HG02678 (cell line): ENCODE data around the gene KPNA3.

Source experiments
- ATAC-seq: cut with Tn5 transposase; IDR thresholded peaks from one replicate; pipeline ENCODE4 v1.9.1; 2021; ENCODE audit warnings: mild to moderate bottlenecking, moderate library complexity; ENCODE audit not compliant: unreplicated experiment

Gene KPNA3

DNA sequence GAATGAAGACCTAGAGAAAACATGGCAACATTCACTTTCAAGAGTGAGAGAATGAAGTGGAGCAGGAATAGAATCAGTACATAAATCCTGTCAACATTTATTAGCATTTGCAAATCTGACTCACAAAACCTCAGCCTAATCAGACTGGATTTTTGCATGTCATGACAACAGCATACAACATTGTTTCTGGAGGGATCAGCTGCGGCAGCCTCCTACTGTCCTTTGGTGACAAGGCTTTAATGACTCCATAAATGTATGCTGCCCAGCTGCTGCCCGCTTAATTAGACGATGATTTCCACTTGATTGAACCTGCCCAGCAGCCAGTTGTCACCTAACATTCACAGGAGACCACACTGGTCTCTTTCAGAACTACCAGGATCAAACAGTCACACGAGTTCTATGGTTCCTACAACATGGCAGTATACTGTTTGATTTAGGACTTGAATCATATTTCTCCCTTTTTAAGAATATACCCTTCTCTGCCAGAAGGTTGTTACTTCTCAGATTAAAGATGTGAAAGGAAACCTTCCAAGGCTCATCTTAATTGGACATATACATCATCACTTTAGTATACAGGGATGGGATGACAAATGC, 110.5 kb downstream of the KPNA3 start:
- no peak for ATAC-seq

DNA sequence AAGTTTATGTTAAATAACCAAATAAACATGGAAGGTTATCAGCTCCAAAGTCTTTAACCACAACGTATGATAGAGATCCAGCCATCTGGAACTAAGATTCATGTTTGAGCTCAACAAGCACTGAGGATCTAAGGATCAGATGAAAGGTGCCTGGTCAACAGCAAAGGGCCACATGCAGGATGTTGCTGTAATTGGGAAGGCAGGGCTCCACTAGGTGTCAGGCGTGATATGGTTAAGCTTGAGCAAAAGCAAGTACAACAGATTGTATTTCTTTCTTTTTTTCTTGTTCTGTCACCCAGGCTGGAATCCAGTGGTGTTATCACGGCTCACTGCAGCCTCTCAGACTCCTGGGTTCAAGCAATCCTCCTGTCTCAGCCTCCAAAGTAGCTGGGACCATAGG, 113.2 kb downstream of the KPNA3 start:
- ATAC-seq: no peak

DNA sequence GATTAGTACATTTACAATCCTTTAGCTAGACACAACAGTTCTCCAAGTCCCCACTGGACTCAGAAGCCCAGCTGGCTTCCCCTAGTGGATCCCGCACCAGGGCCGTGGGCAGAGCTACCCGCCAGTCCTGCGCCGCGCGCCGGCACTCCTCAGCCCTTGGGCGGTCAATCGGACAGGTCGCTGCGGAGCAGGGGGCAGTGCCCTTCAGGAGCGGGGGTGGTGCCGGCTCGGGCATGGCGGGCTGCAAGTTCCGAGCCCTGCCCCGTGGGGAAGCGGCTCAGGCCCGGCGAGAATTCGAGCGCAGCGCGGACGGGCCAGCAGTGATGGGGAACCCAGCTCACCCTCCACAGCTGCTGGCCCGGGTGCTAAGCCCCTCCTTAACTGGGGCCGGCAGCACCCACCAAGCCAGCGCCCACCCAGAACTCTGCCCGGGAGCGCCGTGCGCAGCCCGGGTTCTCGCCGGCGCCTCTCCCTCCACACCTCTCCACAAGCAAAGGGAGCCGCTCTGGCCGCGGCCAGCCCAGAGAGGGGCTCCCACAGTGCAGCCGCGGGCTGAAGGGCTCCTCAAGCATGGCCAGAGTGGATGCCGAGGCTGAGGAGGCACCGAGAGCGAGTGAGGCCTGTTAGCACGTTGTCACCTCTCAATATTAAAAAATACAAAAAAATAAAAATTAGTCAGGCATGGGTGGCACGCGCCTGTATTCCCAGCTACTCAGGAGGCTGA, 114.1 kb downstream of the KPNA3 start:
- ATAC-seq: no peak

DNA sequence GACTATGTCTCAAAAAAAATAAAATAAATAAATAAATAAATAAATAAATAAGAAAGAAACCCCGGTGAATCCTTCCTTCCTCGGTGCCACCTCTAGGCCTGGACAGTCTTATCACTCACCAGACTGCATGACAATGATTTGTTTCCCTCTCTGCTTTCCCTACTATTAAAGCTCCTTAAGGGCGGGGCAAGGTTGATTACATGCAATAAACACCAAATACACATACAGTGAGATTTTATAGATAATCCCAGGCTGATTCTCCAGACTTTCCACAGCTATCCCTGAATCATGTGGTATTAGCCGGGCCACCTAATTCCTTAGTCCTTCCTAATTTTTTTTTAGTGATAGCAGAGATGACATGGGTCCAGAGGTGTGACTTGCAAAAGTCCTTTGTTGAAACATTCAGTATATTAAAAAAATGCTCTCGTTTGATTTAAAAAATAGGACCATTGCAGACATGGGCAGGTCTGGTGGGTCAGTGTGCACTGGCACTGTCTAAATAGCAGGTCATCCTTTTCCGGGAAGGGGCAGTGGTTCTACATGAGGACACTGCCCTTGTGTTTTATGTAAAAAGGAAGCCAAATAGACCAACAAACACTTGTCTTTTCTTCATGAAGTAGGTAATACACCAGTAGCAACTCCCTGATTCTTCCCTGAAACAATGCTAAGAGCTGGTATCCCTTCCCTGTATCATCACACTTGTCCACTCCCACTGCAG, 115.7 kb downstream of the KPNA3 start:
- no peak for ATAC-seq

DNA sequence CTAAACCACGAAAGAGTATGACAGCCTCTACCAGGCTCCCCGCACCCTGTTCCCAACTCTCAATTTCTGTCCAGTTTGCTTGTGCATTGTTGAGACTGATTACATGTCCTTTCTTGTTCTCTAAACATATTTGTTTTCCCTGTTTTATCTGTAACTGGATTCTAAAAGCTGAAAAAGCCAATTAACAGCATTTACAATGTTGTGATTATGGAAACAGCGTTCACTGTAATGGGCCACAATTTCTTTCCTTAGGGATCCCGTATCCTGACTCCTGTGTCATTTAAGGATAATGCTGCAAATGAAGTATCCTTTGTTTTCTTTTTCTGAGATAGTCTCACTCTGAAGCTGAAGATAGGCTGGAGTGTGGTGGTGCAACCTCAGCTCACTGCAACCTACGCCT, 121.7 kb downstream of the KPNA3 start:
- no peak for ATAC-seq

DNA sequence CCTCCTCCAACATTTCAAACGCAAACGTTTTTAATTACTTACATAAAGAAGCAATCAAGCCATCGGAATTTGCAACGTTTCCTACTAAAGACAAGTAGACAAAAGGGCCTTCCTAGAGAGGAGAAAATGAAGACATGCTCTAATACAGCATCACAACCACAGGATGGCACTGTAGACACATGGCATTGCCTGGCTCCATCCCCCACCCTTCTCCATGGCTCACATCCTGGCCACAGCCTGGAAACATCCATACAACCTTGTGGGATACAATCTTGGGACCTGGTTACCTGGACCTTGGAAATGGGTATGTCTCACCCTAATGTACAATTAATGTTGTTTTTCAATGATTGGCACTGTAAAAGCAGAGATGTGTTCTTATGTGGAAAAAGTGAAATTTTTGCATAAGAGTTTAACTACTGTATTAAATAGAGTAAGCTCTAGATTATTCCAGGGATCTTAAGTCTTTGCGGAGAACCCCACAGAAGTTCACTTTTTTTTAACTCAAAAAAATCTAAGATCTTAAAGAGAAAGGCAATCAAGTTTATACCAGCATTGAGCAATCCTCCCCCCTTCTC, 122.7 kb downstream of the KPNA3 start:
- ATAC-seq: no peak

DNA sequence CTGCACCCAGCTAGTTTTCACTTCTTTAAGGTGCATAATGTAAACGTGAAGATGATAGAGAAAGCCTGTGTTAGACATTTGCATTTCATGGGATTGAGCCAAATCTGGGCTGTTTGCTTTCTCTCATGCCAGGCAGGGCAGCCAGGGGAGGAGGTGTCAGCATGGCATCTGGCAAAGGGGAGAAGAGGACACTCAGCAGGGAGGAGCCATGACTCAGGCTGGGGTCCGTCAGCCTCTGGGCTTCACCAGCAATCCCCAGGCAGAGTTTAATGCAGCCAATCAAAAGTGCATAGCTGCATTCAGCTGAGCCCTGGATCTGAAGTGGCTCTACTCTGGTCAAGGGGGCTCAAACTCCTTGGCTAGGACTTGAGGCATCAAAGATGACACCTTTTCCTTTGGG, 124.7 kb downstream of the KPNA3 start:
- no peak for ATAC-seq

DNA sequence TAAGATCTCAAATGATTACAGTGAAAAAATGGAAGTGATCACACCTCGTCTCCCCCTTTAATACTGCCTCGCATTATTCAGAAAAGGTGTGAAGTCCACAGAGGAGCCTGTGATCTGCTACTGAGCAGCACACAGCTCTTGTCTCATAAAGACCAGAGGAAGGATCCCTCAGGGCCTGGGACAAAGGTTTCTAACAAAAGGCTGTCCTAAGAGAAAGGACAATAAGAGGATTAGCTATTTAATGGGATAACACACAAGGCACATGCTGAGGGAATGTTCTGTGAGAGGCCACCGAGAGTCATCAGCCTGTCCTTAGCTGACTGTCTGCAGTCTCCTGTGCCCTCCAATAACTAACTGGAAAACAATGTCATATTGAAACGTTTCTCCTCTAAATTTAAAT, 127.9 kb downstream of the KPNA3 start:
- ATAC-seq: no peak

DNA sequence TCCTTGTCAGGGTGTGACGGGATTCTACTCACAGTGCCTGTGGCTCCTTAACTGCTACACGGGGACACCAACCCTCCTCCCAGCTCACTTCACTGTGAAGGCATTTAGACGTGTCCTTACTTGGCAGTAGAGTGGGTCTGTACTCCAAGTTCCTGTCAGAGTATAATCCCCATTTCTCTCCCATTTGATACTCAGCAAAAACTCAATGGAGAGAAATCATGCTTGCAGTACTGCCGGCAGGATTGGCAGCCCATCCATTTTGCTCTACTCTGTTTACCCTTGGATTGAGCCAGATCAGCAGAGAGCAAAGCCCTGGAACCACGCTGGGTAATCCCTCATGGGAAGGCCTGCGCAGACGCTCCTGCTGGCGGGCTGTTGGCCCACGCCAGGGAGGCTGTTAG, 135.2 kb downstream of the KPNA3 start:
- no peak for ATAC-seq

DNA sequence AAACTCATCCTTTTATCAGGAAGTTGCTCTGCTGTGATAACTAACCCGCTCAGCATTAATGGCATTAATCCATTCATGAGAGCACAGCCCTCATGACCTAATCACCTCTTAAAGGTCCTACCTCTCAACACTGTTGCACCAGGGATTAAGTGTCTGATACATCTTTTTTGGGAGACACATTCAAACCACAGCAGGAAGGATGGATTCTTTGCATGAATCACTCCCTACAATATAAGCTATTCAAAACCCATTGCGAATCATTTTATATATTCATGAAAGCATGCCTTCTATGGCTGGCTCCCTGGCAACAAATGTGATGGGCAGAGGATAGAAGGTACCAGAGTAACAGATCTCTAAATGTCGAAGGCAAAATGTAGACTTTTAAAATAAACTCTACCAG, 136.6 kb downstream of the KPNA3 start:
- no peak for ATAC-seq

DNA sequence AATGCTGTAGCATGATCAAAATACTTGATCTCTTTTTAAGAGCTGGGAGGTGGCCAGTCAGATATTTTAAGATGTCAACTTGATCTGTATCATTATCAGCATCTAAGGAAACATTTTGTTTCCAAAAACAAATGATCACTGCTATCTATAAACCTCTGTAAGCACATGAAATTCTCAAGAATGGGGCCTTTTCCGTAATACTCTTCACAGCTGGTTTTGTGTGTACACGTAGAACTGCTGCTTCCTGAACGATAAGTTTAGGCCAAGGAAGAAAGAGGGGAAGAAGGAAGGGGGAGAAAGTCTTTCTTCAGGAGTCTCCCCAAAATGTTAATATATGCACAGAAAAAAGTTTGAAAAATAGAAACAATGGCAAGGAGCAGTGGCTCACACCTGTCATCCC, 138.5 kb downstream of the KPNA3 start:
- ATAC-seq: no peak

DNA sequence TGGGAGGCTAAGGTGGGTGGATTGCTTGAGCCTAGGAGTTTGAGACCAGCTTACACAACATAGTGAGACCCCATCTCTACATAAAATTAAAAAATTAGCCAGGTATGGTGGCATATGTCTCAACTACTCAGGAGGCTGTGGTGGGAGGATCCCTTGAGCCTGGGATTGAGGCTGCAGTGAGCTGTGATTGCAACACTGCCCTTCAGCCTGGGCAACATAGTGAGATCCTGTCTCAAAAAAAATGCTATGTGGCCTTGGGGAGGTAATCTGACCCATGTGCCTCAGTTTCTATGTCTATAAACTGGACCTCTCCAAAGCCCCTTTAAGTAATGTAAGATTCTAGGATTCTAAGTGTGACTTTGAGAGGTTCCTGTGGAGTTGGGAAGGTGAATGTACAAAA, 139.0 kb downstream of the KPNA3 start:
- no peak for ATAC-seq

DNA sequence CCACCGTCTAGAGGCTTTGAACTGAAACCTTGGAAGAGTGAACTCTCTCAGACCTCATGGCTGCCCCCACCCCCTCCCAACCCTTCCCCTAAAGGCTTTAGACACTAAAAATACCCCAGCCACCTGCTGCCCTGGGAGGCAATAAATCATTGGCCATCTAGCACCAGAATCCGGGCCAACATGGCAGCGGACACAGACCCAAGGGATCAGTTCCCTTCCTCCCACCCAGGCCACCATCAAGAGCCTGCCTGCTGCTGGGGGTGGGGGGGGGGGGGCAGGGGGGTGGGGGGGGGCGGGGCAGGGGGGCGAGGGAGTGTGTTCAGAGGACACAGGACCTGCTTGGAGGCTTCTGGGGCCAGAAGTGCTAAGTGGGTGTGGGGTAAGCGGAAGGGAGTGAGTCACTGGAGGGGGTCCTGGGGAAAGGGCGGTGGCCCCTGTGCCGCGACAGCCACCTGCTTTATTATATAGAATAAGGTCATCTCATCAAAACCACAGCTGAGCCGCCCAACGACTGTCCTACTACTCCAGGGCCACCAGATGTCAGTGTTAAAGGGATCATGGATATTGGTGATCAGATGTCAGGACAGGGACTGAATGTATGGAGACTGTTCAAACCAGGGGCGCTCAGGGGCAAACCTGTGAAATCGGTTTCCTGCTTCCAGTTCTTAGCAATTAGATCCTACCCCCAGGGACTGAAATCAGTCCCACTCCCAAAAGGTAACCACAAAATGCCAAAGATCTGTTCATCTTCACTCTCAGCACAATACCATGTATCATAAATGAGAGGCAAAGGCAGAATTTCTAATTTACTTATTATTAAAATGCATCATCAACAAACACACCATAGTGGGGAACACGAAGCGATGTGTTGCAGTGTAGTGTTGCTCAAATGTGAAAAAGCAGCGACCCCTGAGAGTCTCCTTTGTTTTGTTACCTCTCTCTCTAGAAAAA, 139.9 kb downstream of the KPNA3 start:
- no peak for ATAC-seq

DNA sequence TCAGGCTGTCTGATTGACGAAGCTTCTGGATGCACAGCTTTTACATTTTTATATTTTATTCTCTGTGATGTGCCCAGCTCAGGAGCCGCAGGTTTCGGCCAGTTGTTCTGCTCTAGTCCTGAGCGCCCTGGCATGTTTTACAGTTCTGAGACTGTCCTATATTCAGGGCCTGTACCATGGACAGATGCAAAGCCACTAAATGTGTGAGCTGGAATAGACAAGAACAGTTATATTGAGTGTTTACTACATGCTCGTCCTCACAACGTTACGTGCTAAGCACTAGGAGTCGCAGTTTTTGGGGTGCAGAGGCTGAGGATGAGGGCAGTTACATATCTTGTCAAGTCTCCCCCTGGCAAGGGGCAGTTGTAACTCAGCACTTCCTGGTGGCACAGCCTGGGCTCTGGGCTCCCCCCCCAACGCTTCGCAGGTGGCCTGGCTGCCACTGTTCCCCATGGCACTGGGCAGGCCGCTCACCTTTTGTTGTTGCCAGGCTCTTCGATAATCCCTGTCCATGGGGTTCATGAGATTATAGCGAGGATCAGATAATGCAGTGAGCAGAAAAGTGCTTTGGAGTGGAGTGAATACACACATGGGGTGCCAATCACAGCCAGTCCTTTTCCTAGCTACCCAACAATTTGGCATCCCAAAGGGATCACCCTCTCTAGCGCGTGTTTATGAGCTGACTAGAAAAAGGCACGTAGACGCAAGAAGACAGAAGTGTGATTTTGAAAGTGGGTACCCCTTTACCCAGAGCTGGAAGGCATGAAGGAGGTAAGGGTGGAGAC, 140.7 kb downstream of the KPNA3 start:
- no peak for ATAC-seq

DNA sequence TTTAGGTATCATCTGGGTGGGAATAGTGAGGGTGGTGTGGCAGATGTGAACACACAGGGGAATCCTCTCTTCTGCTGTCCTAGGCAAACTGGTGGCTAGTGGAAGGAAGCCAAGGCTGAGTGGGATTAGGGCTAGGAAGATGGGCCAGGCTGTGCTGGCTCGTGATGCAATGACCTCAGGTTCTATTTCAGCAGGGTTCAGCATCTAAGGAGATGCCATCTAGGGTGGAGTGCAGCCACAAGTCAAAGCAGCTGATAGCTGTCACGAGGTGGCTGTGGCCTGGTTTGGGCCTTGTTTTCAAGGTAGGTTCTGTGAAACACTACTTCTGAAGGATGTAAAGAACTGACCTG, 142.5 kb downstream of the KPNA3 start:
- ATAC-seq: no peak
